Ishikawa (cell line): ENCODE measurements around the gene GNB2.
A peak's percentile ranks its signal among the peaks of the same experiment; 100 is the strongest.

Experiments
- CEBPB ChIP-seq: IDR thresholded peaks from 2 replicates; pipeline ENCODE4 v1.6.1; 2012
- CREB1 ChIP-seq: IDR thresholded peaks from 2 replicates; pipeline ENCODE4 v1.6.1; 2012; ENCODE audit warnings: low read depth
- EGR1 ChIP-seq: IDR thresholded peaks from 2 replicates; pipeline ENCODE4 v1.6.1; 2012
- EP300 ChIP-seq: IDR thresholded peaks from 2 replicates; pipeline ENCODE4 v1.6.1; 2012; ENCODE audit warnings: borderline replicate concordance
- FOXM1 ChIP-seq: IDR thresholded peaks from 2 replicates; pipeline ENCODE4 v1.6.1; 2012; ENCODE audit warnings: low read depth, borderline replicate concordance
- NFIC ChIP-seq: IDR thresholded peaks from 2 replicates; pipeline ENCODE4 v1.6.1; 2012
- RAD21 ChIP-seq: IDR thresholded peaks from 2 replicates; pipeline ENCODE4 v1.6.1; 2012; ENCODE audit warnings: low read depth
- TAF1 ChIP-seq: IDR thresholded peaks from 2 replicates; pipeline ENCODE4 v1.6.1; 2012; ENCODE audit warnings: low read depth, mild to moderate bottlenecking
- TCF12 ChIP-seq: IDR thresholded peaks from 2 replicates; pipeline ENCODE4 v1.6.1; 2012; ENCODE audit warnings: low read depth
- TEAD4 ChIP-seq: IDR thresholded peaks from 2 replicates; pipeline ENCODE4 v1.6.1; 2012
- USF1 ChIP-seq: IDR thresholded peaks from 2 replicates; pipeline ENCODE4 v1.6.1; 2012
- YY1 ChIP-seq: IDR thresholded peaks from 2 replicates; pipeline ENCODE4 v1.6.1; 2012; ENCODE audit warnings: low read depth
- ZBTB7A ChIP-seq: IDR thresholded peaks from 2 replicates; pipeline ENCODE4 v1.6.1; 2012; ENCODE audit warnings: low read depth
- TF ChIP-seq, protein P1 (sequence below): IDR thresholded peaks from 2 replicates; pipeline ENCODE4 v1.6.1; 2012; ENCODE audit warnings: low read depth, mild to moderate bottlenecking
- TF ChIP-seq, protein P2 (sequence below): IDR thresholded peaks from 2 replicates; pipeline ENCODE4 v1.6.1; 2012

GNB2 gene

GRCh38 chr7:100719523-100720278, 46.2 kb downstream of the GNB2 start:
- TF ChIP-seq EP300 (no peak), EGR1 (no peak), RAD21 (peak; percentile 27; the same call in 1 of the 2 replicates), TCF12 (no peak)

DNA sequence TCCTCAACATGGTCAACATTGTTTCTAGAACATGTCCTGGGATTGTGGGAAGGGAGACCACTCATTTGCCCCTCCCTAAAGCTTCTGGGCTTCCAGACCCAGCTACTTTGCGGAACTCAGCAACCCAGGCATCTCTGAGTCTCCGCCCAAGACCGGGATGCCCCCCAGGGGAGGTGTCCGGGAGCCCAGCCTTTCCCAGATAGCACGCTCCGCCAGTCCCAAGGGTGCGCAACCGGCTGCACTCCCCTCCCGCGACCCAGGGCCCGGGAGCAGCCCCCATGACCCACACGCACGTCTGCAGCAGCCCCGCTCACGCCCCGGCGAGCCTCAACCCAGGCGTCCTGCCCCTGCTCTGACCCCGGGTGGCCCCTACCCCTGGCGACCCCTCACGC, 46.7 kb downstream of the GNB2 start, which contains the start of gene EPO:
Gene EPO, plus strand, starts transcription at position 190 of the 392 bp plus-strand sequence. CDS start 513 bp downstream, outside the sequence.
- TF ChIP-seq TAF1 (no peak), RAD21 (no peak), YY1 (no peak), TEAD4 (no peak), USF1 (no peak), EP300 (no peak), CEBPB (no peak), TCF12 (no peak), FOXM1 (no peak), EGR1 (no peak), NFIC (no peak), ZBTB7A (no peak), CREB1 (no peak)
- TF ChIP-seq, protein P1, sequence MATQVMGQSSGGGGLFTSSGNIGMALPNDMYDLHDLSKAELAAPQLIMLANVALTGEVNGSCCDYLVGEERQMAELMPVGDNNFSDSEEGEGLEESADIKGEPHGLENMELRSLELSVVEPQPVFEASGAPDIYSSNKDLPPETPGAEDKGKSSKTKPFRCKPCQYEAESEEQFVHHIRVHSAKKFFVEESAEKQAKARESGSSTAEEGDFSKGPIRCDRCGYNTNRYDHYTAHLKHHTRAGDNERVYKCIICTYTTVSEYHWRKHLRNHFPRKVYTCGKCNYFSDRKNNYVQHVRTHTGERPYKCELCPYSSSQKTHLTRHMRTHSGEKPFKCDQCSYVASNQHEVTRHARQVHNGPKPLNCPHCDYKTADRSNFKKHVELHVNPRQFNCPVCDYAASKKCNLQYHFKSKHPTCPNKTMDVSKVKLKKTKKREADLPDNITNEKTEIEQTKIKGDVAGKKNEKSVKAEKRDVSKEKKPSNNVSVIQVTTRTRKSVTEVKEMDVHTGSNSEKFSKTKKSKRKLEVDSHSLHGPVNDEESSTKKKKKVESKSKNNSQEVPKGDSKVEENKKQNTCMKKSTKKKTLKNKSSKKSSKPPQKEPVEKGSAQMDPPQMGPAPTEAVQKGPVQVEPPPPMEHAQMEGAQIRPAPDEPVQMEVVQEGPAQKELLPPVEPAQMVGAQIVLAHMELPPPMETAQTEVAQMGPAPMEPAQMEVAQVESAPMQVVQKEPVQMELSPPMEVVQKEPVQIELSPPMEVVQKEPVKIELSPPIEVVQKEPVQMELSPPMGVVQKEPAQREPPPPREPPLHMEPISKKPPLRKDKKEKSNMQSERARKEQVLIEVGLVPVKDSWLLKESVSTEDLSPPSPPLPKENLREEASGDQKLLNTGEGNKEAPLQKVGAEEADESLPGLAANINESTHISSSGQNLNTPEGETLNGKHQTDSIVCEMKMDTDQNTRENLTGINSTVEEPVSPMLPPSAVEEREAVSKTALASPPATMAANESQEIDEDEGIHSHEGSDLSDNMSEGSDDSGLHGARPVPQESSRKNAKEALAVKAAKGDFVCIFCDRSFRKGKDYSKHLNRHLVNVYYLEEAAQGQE = no peak
- TF ChIP-seq, protein P2, sequence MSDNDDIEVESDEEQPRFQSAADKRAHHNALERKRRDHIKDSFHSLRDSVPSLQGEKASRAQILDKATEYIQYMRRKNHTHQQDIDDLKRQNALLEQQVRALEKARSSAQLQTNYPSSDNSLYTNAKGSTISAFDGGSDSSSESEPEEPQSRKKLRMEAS = no peak

DNA sequence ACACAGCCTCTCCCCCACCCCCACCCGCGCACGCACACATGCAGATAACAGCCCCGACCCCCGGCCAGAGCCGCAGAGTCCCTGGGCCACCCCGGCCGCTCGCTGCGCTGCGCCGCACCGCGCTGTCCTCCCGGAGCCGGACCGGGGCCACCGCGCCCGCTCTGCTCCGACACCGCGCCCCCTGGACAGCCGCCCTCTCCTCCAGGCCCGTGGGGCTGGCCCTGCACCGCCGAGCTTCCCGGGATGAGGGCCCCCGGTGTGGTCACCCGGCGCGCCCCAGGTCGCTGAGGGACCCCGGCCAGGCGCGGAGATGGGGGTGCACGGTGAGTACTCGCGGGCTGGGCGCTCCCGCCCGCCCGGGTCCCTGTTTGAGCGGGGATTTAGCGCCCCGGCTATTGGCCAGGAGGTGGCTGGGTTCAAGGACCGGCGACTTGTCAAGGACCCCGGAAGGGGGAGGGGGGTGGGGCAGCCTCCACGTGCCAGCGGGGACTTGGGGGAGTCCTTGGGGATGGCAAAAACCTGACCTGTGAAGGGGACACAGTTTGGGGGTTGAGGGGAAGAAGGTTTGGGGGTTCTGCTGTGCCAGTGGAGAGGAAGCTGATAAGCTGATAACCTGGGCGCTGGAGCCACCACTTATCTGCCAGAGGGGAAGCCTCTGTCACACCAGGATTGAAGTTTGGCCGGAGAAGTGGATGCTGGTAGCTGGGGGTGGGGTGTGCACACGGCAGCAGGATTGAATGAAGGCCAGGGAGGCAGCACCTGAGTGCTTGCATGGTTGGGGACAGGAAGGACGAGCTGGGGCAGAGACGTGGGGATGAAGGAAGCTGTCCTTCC, 47.3 kb downstream of the GNB2 start:
- TF ChIP-seq EP300 (no peak), TEAD4 (no peak), USF1 (no peak), CEBPB (no peak), TCF12 (no peak), ZBTB7A (no peak), TAF1 (no peak), FOXM1 (no peak), YY1 (no peak), EGR1 (no peak), CREB1 (no peak), RAD21 (no peak), NFIC (no peak)
- TF ChIP-seq, protein P2 = no peak
- TF ChIP-seq, protein P1 = no peak

GRCh38 chr7:100721505-100721812, 47.9 kb downstream of the GNB2 start:
- TF ChIP-seq ZBTB7A = no peak
- no peak for TF ChIP-seq USF1
- TF ChIP-seq CEBPB = no peak
- no peak for TF ChIP-seq TEAD4
- TF ChIP-seq TAF1 = no peak

DNA sequence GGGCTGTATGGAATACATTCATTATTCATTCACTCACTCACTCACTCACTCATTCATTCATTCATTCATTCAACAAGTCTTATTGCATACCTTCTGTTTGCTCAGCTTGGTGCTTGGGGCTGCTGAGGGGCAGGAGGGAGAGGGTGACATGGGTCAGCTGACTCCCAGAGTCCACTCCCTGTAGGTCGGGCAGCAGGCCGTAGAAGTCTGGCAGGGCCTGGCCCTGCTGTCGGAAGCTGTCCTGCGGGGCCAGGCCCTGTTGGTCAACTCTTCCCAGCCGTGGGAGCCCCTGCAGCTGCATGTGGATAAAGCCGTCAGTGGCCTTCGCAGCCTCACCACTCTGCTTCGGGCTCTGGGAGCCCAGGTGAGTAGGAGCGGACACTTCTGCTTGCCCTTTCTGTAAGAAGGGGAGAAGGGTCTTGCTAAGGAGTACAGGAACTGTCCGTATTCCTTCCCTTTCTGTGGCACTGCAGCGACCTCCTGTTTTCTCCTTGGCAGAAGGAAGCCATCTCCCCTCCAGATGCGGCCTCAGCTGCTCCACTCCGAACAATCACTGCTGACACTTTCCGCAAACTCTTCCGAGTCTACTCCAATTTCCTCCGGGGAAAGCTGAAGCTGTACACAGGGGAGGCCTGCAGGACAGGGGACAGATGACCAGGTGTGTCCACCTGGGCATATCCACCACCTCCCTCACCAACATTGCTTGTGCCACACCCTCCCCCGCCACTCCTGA, 49.1 kb downstream of the GNB2 start:
- no peak for TF ChIP-seq TCF12
- TF ChIP-seq TEAD4 = no peak
- TF ChIP-seq FOXM1 = no peak
- no peak for TF ChIP-seq CEBPB
- TF ChIP-seq, protein P2 = no peak
- no peak for TF ChIP-seq YY1
- TF ChIP-seq RAD21 = no peak
- TF ChIP-seq EGR1 = no peak
- no peak for TF ChIP-seq CREB1
- no peak for TF ChIP-seq NFIC
- TF ChIP-seq ZBTB7A = no peak
- TF ChIP-seq USF1 = no peak
- TF ChIP-seq EP300 = no peak
- no peak for TF ChIP-seq TAF1
- TF ChIP-seq, protein P1 = no peak
